Lower leg skin (tissue), 3 donors: ENCODE measurements around the gene IGSF3.

Experiments
- CTCF ChIP-seq, 3 donors: fragments of 450-650 bp; IDR thresholded peaks; one replicate each; pipeline ENCODE4 v1.5.1; 2016; ENCODE audit warnings: antibody characterized with exemption in 3 of 3, mild to moderate bottlenecking in 3 of 3, moderate library complexity in 2 of 3
- POLR2A ChIP-seq, 2 donors: fragments of 450-650 bp; IDR thresholded peaks; one replicate each; pipeline ENCODE4 v1.6.1; 2016 to 2017; ENCODE audit warnings: antibody characterized with exemption in 2 of 2, mild to moderate bottlenecking in 1 of 2, moderate library complexity in 1 of 2

DNA sequence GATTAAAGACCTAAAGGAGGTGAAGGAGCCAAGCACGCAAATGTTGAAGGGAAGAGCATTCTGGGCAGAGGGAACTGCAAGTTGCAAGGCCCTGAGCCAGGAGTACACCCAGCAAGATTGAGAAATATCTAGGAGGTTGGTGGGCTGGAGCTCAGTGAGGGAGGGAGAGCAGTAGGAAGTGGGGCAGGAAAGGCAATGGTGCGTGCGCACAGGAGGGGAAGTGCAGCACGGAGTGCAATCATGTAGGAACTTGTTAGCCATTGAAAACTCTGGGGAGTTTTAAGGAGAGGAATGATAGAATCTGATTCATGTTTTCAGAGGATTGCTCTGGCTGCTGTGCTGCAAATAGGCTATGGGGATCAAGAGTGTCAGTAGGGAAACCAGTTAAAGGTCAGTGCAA is 13.2 kb upstream of the IGSF3 start:
- no peak for TF ChIP-seq CTCF (IDR thresholded peaks at IDR 0.05)
- no peak for TF ChIP-seq POLR2A (IDR thresholded peaks at IDR 0.05)
